ENCODE results near the gene MRAS.
"Not testable (repeated sequence)": the region's sequence is repeated elsewhere in the genome, so short reads cannot be mapped to it uniquely, and the experiment has no call there.

The MRAS gene

DNA sequence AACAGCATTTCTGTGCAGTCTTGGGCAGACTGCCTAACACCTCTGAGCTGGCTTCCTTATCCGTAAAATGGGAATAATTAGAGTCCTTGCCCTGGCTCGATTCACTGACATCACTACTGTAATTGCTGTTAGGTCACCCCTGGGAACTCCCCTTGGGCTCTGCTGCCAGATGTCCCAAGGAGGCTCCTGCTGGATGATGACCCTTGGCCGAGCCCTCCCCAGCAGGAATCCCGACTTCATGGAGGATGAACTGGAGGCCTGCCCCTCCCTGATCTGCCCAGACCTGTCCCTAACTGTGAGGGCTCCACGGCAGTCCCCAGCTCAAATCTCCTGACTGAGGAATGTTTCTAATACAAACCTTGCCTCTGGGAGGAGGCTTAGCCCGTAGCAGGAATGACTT lies 104.1 kb downstream of the MRAS start:
- H3K36me3 ChIP-seq (ENCODE audit: control insufficient read depth, low read length), result no peaks in the 10 kb centered on the region
- TF ChIP-seq EZH2phosphoT487 (IDR thresholded peaks at IDR 0.05; ENCODE audit: borderline replicate concordance, low read length) (no peak), CTCF (IDR thresholded peaks at IDR 0.05; ENCODE audit: low read depth, low read length, poor library complexity, severe bottlenecking) (no peak)
- H3K79me2 ChIP-seq (ENCODE audit: control insufficient read depth, low read length), result no peaks in the 10 kb centered on the region
- no peaks in the 10 kb centered on the region for H3K9me2 ChIP-seq (replicated peaks; ENCODE audit: control insufficient read depth, low read length)
- H3K4me3 ChIP-seq (ENCODE audit: low read length), result no peak overlapping the region
- H3K4me2 ChIP-seq (ENCODE audit: low read length), result no peak overlapping the region
- no peak overlapping the region for H3K27ac ChIP-seq (ENCODE audit: low read depth, low read length)
- no peaks in the 10 kb centered on the region for H3K9me3 ChIP-seq (ENCODE audit: control insufficient read depth, insufficient read depth, low read length)
- no peaks in the 10 kb centered on the region for H3F3A ChIP-seq (ENCODE audit: control insufficient read depth, insufficient read depth)
- H3K4me1 ChIP-seq (ENCODE audit: control insufficient read depth, low read length), result no peaks in the 10 kb centered on the region
- H3K27me3 ChIP-seq (ENCODE audit: control insufficient read depth, low read length), result no peaks in the 10 kb centered on the region; the same call in 1 of the 2 replicates
- H4K20me1 ChIP-seq (ENCODE audit: control insufficient read depth, insufficient read depth, low read depth, low read length), result no peaks in the 10 kb centered on the region

DNA sequence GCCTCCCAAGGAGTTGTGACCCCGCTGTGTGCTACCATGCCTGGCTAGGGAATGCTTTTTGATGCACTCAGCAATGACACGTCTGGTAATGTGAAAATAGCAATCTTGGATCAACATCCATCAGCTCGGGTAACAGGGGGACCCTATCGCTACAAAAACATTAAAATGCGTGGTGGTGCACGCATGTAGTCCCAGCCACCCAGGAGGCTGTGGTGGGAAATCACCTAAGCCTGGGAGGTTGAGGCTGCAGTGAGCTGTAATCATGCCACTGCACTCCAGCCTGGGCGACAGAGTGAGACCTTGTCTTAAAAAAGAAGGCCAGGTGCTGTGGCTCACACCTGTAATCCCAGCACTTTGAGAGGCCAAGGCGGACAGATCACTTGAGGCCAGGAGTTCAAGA lies 105.6 kb downstream of the MRAS start:
- H3K9me3 ChIP-seq (ENCODE audit: control insufficient read depth, insufficient read depth, low read length); H3K4me2 ChIP-seq (ENCODE audit: low read length); H3F3A ChIP-seq (ENCODE audit: control insufficient read depth, insufficient read depth); H3K9me2 ChIP-seq (replicated peaks; ENCODE audit: control insufficient read depth, low read length); H4K20me1 ChIP-seq (ENCODE audit: control insufficient read depth, insufficient read depth, low read depth, low read length); H3K4me1 ChIP-seq (ENCODE audit: control insufficient read depth, low read length); H3K36me3 ChIP-seq (ENCODE audit: control insufficient read depth, low read length); H3K27ac ChIP-seq (ENCODE audit: low read depth, low read length); H3K79me2 ChIP-seq (ENCODE audit: control insufficient read depth, low read length); H3K27me3 ChIP-seq (ENCODE audit: control insufficient read depth, low read length); H3K4me3 ChIP-seq (ENCODE audit: low read length): not testable (repeated sequence)
